ENCODE results near the gene PACRG. TPM values are rescaled to one million over a fixed set of nuclear protein-coding genes. Genes with fewer than 3 reads are reported as not detected.

Gene PACRG
- total RNA-seq, 1 experiment from 2014 or later = 0.44 TPM

- TF ChIP-seq TEAD4 (CRISPR knock-in tag; IDR thresholded peaks at IDR 0.05) (no peak), AFF4 (CRISPR knock-in tag; IDR thresholded peaks at IDR 0.05; ENCODE audit: borderline replicate concordance) (no peak), ZNF232 (CRISPR knock-in tag; IDR thresholded peaks at IDR 0.05) (no peak), ZNF281 (CRISPR knock-in tag; IDR thresholded peaks at IDR 0.05) (no peak), NFE2L1 (CRISPR knock-in tag; IDR thresholded peaks at IDR 0.05) (no peak), ESRRA (CRISPR knock-in tag; IDR thresholded peaks at IDR 0.05; ENCODE audit: borderline replicate concordance) (no peak), TCF7 (CRISPR knock-in tag; IDR thresholded peaks at IDR 0.05; ENCODE audit: low read depth) (no peak)
- TF ChIP-seq, protein P1, sequence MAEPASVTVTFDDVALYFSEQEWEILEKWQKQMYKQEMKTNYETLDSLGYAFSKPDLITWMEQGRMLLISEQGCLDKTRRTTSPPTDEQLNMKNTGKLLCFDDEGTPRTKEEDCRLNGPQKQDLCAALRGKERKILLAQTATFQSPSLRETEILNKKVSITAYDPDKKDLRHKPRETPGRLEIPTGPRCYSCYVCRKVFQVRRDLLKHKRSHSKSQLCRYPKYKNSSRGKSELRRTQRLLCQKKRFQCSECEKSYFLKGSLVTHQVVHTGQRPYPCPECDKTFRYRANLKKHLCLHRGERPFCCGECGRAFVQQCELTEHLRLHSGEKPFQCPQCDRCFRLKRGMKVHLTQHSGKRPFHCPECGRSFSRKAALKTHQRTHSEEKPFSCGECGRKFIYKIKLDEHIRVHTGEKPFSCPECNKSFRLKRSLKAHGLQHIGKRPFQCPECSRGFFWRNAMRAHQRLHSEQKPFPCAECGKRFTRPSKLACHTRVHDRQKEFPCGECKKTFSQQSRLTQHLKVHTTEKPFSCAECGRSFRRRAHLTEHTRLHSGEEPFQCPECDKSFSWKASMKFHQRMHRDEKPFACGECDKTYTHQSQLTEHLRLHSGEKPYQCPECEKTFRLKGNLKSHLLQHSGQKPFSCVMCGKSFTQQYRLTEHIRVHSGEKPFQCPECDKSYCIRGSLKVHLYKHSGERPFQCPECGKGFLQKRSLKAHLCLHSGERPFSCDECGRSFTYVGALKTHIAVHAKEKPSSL (CRISPR knock-in tag; conservative IDR thresholded peaks at IDR 0.05) = no peak
Measured at GRCh38 chr6:162825597-162825996, 97.8 kb downstream of the PACRG start (continued).

- Mint-ChIP-seq H3K36me3 (no peaks in the 10 kb centered on the region), H3K27me3 (ENCODE audit: low read depth) (no peaks in the 10 kb centered on the region), H3K4me1 (peaks cover 4% of the 10 kb centered on the region; the same call in 1 of the 2 replicates), H3K4me3 (no peak overlapping the region), H3K27ac (no peak overlapping the region), H3K9me3 (peaks cover 10% of the 10 kb centered on the region)
- ATAC-seq (no peak), DNase-seq (ENCODE audit: low spot score) (no peak)
- ChIA-PET CTCF (no interaction called here), POLR2A (no interaction called here)
- TF ChIP-seq GABPB1 (CRISPR knock-in tag; IDR thresholded peaks at IDR 0.05) = no peak
- TF ChIP-seq ZNF263 (CRISPR knock-in tag; IDR thresholded peaks at IDR 0.05; ENCODE audit: low read depth) = no peak
- TF ChIP-seq ARID4B (CRISPR knock-in tag; IDR thresholded peaks at IDR 0.05; ENCODE audit: borderline replicate concordance) = no peak
- TF ChIP-seq ATF6 (CRISPR knock-in tag; IDR thresholded peaks at IDR 0.05) = no peak
- no peak for TF ChIP-seq ZBTB21 (CRISPR knock-in tag; IDR thresholded peaks at IDR 0.05; ENCODE audit: borderline replicate concordance)
- no peak for TF ChIP-seq KAT7 (CRISPR knock-in tag; IDR thresholded peaks at IDR 0.05; ENCODE audit: borderline replicate concordance)
- TF ChIP-seq, protein P2, sequence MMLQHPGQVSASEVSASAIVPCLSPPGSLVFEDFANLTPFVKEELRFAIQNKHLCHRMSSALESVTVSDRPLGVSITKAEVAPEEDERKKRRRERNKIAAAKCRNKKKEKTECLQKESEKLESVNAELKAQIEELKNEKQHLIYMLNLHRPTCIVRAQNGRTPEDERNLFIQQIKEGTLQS (CRISPR knock-in tag; conservative IDR thresholded peaks at IDR 0.05) = no peak
- TF ChIP-seq ZNF219 (CRISPR knock-in tag; IDR thresholded peaks at IDR 0.05; ENCODE audit: borderline replicate concordance) = no peak
- TF ChIP-seq, protein P3, sequence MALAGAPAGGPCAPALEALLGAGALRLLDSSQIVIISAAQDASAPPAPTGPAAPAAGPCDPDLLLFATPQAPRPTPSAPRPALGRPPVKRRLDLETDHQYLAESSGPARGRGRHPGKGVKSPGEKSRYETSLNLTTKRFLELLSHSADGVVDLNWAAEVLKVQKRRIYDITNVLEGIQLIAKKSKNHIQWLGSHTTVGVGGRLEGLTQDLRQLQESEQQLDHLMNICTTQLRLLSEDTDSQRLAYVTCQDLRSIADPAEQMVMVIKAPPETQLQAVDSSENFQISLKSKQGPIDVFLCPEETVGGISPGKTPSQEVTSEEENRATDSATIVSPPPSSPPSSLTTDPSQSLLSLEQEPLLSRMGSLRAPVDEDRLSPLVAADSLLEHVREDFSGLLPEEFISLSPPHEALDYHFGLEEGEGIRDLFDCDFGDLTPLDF (CRISPR knock-in tag; IDR thresholded peaks at IDR 0.05) = no peak
- no peak for TF ChIP-seq JAZF1 (CRISPR knock-in tag; IDR thresholded peaks at IDR 0.05)
Measured at GRCh38 chr6:162829013-162829742, 101.4 kb downstream of the PACRG start.
